K562 (cell line): ENCODE data around the gene EGFL6. TPM values are rescaled to one million over a fixed set of nuclear protein-coding genes. Genes with fewer than 3 reads are reported as not detected.

Experiments
- ARID2 ChIP-seq: fragments of 450-650 bp; IDR thresholded peaks from 2 replicates; pipeline ENCODE4 v1.6.1; 2017; ENCODE audit warnings: antibody characterized with exemption, mild to moderate bottlenecking
- C11orf30 ChIP-seq: fragments of 450-650 bp; IDR thresholded peaks from 2 replicates; pipeline ENCODE4 v1.6.1; 2016; ENCODE audit warnings: low read depth, mild to moderate bottlenecking
- CHCHD3 ChIP-seq: fragments of 250-450 bp; sonication (Bioruptor Pico); IDR thresholded peaks from 2 replicates; pipeline ENCODE4 v2.1.2; 2022; ENCODE audit warnings: mild to moderate bottlenecking
- FOXJ2 ChIP-seq: fragments of 200-800 bp; sonication (Bioruptor generic); IDR thresholded peaks from 2 replicates; pipeline ENCODE4 v1.6.1; 2016; ENCODE audit warnings: missing genetic modification characterization, missing compliant biosample characterization
- HEY1 ChIP-seq: fragments of 250-450 bp; sonication (Bioruptor Pico); IDR thresholded peaks from 2 replicates; pipeline ENCODE4 v1.5.0; 2020; ENCODE audit warnings: mild to moderate bottlenecking, moderate library complexity, borderline replicate concordance
- HNRNPLL ChIP-seq: fragments of 200-400 bp; formaldehyde crosslinking; IDR thresholded peaks from 2 replicates; pipeline ENCODE4 v1.6.1; 2017; ENCODE audit warnings: low read length, low read depth, mild to moderate bottlenecking; ENCODE audit not compliant: poor library complexity, severe bottlenecking
- MTA1 ChIP-seq: fragments of 450-650 bp; IDR thresholded peaks from 2 replicates; pipeline ENCODE4 v1.6.1; 2017; ENCODE audit warnings: borderline replicate concordance
- NCOA6 ChIP-seq: fragments of 450-650 bp; IDR thresholded peaks from 2 replicates; pipeline ENCODE4 v1.6.1; 2017; ENCODE audit warnings: mild to moderate bottlenecking
- NFXL1 ChIP-seq: fragments of 450-650 bp; formaldehyde crosslinking; IDR thresholded peaks from 2 replicates; pipeline ENCODE4 v1.4.0; 2021; ENCODE audit warnings: mild to moderate bottlenecking
- POLR2AphosphoS2 ChIP-seq: IDR thresholded peaks from 2 replicates; pipeline ENCODE4 v1.6.1; 2012; ENCODE audit warnings: low read length, improper control_type of control experiment
- PTRF ChIP-seq: fragments of 450-650 bp; IDR thresholded peaks from 2 replicates; pipeline ENCODE4 v1.6.1; 2016; ENCODE audit warnings: mild to moderate bottlenecking, missing genetic modification characterization, missing compliant biosample characterization
- RBM14 ChIP-seq: fragments of 200-400 bp; formaldehyde crosslinking; IDR thresholded peaks from 2 replicates; pipeline ENCODE4 v1.6.1; 2018; ENCODE audit warnings: low read depth, mild to moderate bottlenecking, low read length, moderate library complexity, borderline replicate concordance; ENCODE audit not compliant: insufficient read depth
- RBM17 ChIP-seq: fragments of 200-400 bp; formaldehyde crosslinking; IDR thresholded peaks from 2 replicates; pipeline ENCODE4 v1.6.1; 2017; ENCODE audit warnings: low read depth, mild to moderate bottlenecking, low read length, borderline replicate concordance
- RNF219 ChIP-seq: fragments of 250-450 bp; sonication (Bioruptor Pico); IDR thresholded peaks from 2 replicates; pipeline ENCODE4 v1.5.0; 2022; ENCODE audit warnings: mild to moderate bottlenecking
- SMARCA4 ChIP-seq: fragments of 450-650 bp; IDR thresholded peaks from 2 replicates; pipeline ENCODE4 v1.6.1; 2016
- TFAM ChIP-seq: fragments of 250-450 bp; sonication (Bioruptor Pico); conservative IDR thresholded peaks from 2 replicates; pipeline ENCODE4 v1.5.0; 2021; ENCODE audit warnings: mild to moderate bottlenecking, moderate library complexity
- U2AF1 ChIP-seq: fragments of 200-400 bp; formaldehyde crosslinking; optimal IDR thresholded peaks from 2 replicates; pipeline ENCODE3; 2017; ENCODE audit warnings: mild to moderate bottlenecking, low read depth, low read length, moderate library complexity
- ZBTB33 ChIP-seq: sonication (generic); formaldehyde crosslinking; IDR thresholded peaks from 2 replicates; pipeline ENCODE4 v1.8.1; 2023; ENCODE audit warnings: mild to moderate bottlenecking, missing genetic modification reagents
- ZKSCAN1 ChIP-seq: fragments of 150-350 bp; IDR thresholded peaks from 2 replicates; pipeline ENCODE4 v1.6.1; 2016; ENCODE audit warnings: low read depth, low read length
- polyA plus RNA-seq, 8 experiments: library from polyadenylated mRNA; depleted of rRNA in 4 of 8; stranded (reverse) in 5 of 8; unstranded in 3 of 8; fragments of >200 nt; fragmentation: Nextera tagmentation in 2 of 8; fragmentation: Illumina TruSeq in 1 of 8; extraction: Ambion mirVana in 2 of 8; extraction: Trizol in 1 of 8; gene quantifications; 2 replicates each; pipeline versions ENCODE4 v1.2.1 to v1.2.3, GENCODE V29; 2011 to 2014; ENCODE audit warnings: inconsistent platforms in 1 of 8, missing spikeins in 1 of 8
- total RNA-seq, 7 experiments: library from RNA; depleted of rRNA in 6 of 7; stranded (reverse); fragments of >200 nt in 6 of 7; fragmentation: Illumina TruSeq in 2 of 7; extraction: Trizol in 2 of 7; gene quantifications; 2 replicates each; pipeline versions ENCODE4 v1.2.1 to v1.2.3, GENCODE V29; 2011 to 2021; ENCODE audit warnings: low replicate concordance in 1 of 7
- TF ChIP-seq, protein P1 (sequence below), 3 experiments: fragments of 200-800 bp in 1 of 3; sonication (Bioruptor generic) in 1 of 3; sonication (generic) in 1 of 3; formaldehyde crosslinking in 1 of 3; IDR thresholded peaks; 2 replicates each; pipeline versions ENCODE4 v1.6.1 to v1.8.0; 2016 to 2022; ENCODE audit warnings: mild to moderate bottlenecking in 2 of 3, missing compliant biosample characterization in 2 of 3, missing genetic modification characterization in 2 of 3, missing genetic modification reagents in 1 of 3
- TF ChIP-seq, protein P2 (sequence below): fragments of 450-650 bp; conservative IDR thresholded peaks from 2 replicates; pipeline ENCODE4 v1.6.1; 2016; ENCODE audit warnings: missing genetic modification characterization, low read depth, mild to moderate bottlenecking, missing compliant biosample characterization, moderate library complexity

EGFL6 gene
- total and polyA plus RNA-seq, 9 of the 15 experiments (the other 6 are each of a cell fraction or from before 2014, with no cell fraction given), result 0.01 TPM; not detected in 8

- TF ChIP-seq MTA1 (peak; percentile 40; the same call in 1 of the 2 replicates), RBM14 (no peak), NFXL1 (CRISPR knock-in tag) (no peak), RBM17 (no peak), PTRF (0 out of 2 replicates have a peak, but pooled peaks have one; percentile 14), NCOA6 (no peak), HEY1 (CRISPR knock-in tag) (no peak), CHCHD3 (no peak), TFAM (CRISPR knock-in tag) (no peak), ZKSCAN1 (no peak), U2AF1 (no peak), POLR2AphosphoS2 (no peak), RNF219 (CRISPR knock-in tag) (no peak), C11orf30 (0 out of 2 replicates have a peak, but pooled peaks have one; percentile 16), HNRNPLL (no peak), FOXJ2 (peak; percentile 91), SMARCA4 (peak; percentile 98), ARID2 (no peak), ZBTB33 (CRISPR knock-in tag) (peak; percentile 67; the same call in 1 of the 2 replicates)
- TF ChIP-seq, protein P1, sequence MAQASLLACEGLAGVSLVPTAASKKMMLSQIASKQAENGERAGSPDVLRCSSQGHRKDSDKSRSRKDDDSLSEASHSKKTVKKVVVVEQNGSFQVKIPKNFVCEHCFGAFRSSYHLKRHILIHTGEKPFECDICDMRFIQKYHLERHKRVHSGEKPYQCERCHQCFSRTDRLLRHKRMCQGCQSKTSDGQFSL (CRISPR knock-in tag; IDR thresholded peaks at IDR 0.05), result no peak
- TF ChIP-seq, protein P1 (tag; IDR thresholded peaks at IDR 0.05), result no peak
- TF ChIP-seq, protein P2, sequence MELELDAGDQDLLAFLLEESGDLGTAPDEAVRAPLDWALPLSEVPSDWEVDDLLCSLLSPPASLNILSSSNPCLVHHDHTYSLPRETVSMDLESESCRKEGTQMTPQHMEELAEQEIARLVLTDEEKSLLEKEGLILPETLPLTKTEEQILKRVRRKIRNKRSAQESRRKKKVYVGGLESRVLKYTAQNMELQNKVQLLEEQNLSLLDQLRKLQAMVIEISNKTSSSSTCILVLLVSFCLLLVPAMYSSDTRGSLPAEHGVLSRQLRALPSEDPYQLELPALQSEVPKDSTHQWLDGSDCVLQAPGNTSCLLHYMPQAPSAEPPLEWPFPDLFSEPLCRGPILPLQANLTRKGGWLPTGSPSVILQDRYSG (tag), result peak; percentile 87; the same call in 1 of the 2 replicates
These were observed 78.4 kb downstream of the EGFL6 start (continued) for GRCh38 chrX:13647709-13648212.
